ENCODE data around the gene CNTNAP4. TPM values are rescaled to one million over a fixed set of nuclear protein-coding genes. Genes with fewer than 3 reads are reported as not detected.

The CNTNAP4 gene
- total RNA-seq, 1 donor from 2014 or later: not detected

DNA sequence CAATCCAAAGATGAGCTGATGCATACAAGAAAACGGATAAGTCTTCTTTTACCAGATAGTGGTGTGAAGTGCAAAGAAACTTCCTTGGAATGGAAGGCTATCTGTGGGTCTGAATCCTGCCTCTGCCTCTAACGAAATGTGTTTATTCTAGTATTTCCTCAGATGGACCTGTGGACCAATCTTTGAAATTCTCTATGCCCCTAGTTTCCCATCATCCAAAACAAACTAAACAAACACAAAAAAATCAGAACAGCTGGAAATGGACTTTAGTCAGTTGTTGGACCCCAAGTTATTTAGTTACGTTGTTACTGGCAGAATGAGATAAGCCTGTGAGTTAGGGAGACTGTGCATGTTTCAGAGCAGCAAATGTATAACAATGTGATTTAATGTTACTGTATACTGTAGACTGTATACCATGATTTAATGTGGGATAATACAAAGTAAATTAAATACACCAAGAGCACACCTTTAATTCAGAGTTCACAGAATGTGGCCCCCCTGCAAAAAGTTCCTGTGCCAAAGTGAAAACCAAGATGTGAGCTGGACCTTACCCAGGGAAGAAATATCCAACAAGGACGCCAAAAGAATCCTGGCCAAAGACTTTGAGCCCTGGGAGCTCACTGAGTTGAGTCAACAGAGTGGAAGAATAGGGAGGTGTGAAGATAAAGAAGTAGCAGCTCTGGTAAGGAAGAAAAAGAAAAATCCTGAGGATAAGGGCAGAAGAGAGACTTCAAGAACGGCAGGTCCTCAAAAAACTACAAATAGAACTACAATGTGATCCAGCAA, 255.2 kb downstream of the CNTNAP4 start:
- intact Hi-C loops (cut with micrococcal nuclease): no loop called here
- H3K27me3 ChIP-seq (ENCODE audit: low read depth): no peaks in the 10 kb centered on the region
- TF ChIP-seq, protein P1, sequence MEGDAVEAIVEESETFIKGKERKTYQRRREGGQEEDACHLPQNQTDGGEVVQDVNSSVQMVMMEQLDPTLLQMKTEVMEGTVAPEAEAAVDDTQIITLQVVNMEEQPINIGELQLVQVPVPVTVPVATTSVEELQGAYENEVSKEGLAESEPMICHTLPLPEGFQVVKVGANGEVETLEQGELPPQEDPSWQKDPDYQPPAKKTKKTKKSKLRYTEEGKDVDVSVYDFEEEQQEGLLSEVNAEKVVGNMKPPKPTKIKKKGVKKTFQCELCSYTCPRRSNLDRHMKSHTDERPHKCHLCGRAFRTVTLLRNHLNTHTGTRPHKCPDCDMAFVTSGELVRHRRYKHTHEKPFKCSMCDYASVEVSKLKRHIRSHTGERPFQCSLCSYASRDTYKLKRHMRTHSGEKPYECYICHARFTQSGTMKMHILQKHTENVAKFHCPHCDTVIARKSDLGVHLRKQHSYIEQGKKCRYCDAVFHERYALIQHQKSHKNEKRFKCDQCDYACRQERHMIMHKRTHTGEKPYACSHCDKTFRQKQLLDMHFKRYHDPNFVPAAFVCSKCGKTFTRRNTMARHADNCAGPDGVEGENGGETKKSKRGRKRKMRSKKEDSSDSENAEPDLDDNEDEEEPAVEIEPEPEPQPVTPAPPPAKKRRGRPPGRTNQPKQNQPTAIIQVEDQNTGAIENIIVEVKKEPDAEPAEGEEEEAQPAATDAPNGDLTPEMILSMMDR (IDR thresholded peaks at IDR 0.05; ENCODE audit: borderline replicate concordance): no peak
- no peaks in the 10 kb centered on the region for H3K9me3 ChIP-seq (replicated peaks)
- H3K4me1 ChIP-seq: no peaks in the 10 kb centered on the region
- no peak overlapping the region for H3K27ac ChIP-seq (replicated peaks)
- H3K36me3 ChIP-seq: no peaks in the 10 kb centered on the region
- no peak overlapping the region for H3K4me3 ChIP-seq
- DNase-seq: no peak

DNA sequence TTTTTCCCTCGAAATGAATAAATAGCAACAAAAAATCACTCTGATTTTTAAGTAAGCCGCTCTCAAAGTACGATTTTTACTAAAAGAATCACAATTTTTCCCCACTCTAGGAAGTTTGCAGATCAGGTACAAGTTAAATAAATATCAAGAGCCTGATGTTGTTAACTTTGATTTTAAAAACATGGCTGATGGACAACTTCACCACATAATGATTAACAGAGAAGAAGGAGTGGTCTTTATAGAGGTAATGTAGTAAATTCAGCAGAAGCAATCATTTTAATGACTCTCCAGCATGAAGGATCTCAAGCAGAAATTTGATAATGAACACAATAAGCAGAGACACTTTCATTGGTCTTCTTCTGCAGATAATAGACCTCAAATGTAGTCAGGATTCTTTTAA, 262.4 kb downstream of the CNTNAP4 start:
- Histone ChIP-seq H3K27ac (replicated peaks) (no peak overlapping the region), H3K27me3 (ENCODE audit: low read depth) (no peaks in the 10 kb centered on the region), H3K36me3 (no peaks in the 10 kb centered on the region), H3K9me3 (replicated peaks) (no peaks in the 10 kb centered on the region), H3K4me3 (no peak overlapping the region), H3K4me1 (no peaks in the 10 kb centered on the region)
- no peak for DNase-seq
- intact Hi-C loops (cut with micrococcal nuclease): no loop called here
- TF ChIP-seq, protein P1 (IDR thresholded peaks at IDR 0.05; ENCODE audit: borderline replicate concordance): no peak

DNA sequence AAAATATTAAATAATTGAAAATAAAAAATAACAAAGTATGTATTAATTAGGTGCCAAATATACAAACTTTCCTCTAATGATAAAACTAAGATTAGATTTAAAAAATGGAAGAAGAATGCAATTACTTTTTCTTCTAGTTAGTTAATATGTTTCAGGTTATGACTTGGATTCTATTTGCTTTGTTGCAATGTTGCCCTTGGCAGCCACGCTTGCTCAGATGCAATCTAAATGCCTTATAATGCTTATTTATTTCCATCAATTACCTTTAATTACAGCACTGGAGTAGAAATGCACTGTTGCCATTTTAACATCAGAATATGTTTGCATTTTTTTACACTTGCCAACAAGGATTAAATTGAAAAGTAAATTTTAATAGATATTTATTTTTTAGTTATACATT, 263.9 kb downstream of the CNTNAP4 start:
- TF ChIP-seq, protein P1 (IDR thresholded peaks at IDR 0.05; ENCODE audit: borderline replicate concordance): no peak
- Histone ChIP-seq H3K27me3 (ENCODE audit: low read depth) (peaks cover 5% of the 10 kb centered on the region), H3K36me3 (no peaks in the 10 kb centered on the region), H3K27ac (replicated peaks) (no peak overlapping the region), H3K9me3 (replicated peaks) (no peaks in the 10 kb centered on the region), H3K4me1 (no peaks in the 10 kb centered on the region), H3K4me3 (no peak overlapping the region)
- intact Hi-C loops (cut with micrococcal nuclease): no loop called here
- DNase-seq: no peak

DNA sequence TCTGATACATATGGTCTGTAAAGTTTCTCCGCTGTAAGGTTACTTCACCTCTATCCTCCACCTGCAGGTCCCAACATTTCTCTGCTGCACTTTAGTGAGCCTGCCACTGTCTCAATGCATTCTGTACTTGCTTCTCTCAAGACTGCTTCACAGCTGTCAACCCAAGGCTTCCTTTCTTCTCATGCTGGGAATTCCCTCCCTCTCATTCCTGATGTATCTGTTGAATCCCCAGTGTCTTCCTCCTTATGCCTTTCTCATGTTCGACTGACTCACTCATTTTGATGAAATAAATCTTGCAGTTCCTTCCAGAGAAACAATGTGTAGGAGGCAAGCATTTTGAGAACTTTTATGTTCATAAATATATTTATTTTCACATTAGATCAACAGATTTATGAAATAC, 288.3 kb downstream of the CNTNAP4 start:
- TF ChIP-seq, protein P1 (IDR thresholded peaks at IDR 0.05; ENCODE audit: borderline replicate concordance): no peak
- H3K4me1 ChIP-seq: no peaks in the 10 kb centered on the region
- no peak overlapping the region for H3K27ac ChIP-seq (replicated peaks)
- H3K27me3 ChIP-seq (ENCODE audit: low read depth): no peaks in the 10 kb centered on the region
- no peak for DNase-seq
- no peaks in the 10 kb centered on the region for H3K9me3 ChIP-seq (replicated peaks)
- intact Hi-C loops (cut with micrococcal nuclease): no loop called here
- H3K36me3 ChIP-seq: no peaks in the 10 kb centered on the region
- no peak overlapping the region for H3K4me3 ChIP-seq

DNA sequence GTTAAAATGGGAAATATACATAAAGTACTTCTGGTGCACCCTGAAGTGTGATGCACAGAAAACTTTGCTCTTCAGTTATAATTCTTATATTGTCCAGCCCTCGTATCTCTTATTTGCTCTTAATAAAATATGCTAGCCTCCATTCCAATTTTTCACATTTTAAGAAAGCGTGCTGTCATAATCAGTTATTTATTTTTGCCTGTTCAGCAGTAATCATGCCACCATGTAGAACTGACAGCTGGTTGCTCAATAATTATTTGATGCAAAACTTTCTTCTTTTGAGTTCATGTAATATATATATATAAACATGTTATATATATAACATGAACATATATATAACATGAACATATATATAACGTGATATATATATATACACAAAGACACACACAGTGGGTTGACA, 294.6 kb downstream of the CNTNAP4 start:
- Histone ChIP-seq H3K4me1 (no peaks in the 10 kb centered on the region), H3K4me3 (no peak overlapping the region), H3K27ac (replicated peaks) (no peak overlapping the region), H3K27me3 (ENCODE audit: low read depth) (no peaks in the 10 kb centered on the region), H3K36me3 (no peaks in the 10 kb centered on the region), H3K9me3 (replicated peaks) (no peaks in the 10 kb centered on the region)
- intact Hi-C loops (cut with micrococcal nuclease): no loop called here
- no peak for DNase-seq
- TF ChIP-seq, protein P1 (IDR thresholded peaks at IDR 0.05; ENCODE audit: borderline replicate concordance): no peak
